SKM-1 treated with dmso at 0.1 percent for 144 hours (cell line): Measurements from ENCODE around the gene GPR26.

Experiments used
- DNase-seq: peaks from one replicate; lab custom pipeline; 2025; ENCODE audit not compliant: unreplicated experiment; lab: John Stamatoyannopoulos, UW

Gene GPR26, protein sequence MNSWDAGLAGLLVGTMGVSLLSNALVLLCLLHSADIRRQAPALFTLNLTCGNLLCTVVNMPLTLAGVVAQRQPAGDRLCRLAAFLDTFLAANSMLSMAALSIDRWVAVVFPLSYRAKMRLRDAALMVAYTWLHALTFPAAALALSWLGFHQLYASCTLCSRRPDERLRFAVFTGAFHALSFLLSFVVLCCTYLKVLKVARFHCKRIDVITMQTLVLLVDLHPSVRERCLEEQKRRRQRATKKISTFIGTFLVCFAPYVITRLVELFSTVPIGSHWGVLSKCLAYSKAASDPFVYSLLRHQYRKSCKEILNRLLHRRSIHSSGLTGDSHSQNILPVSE

DNA sequence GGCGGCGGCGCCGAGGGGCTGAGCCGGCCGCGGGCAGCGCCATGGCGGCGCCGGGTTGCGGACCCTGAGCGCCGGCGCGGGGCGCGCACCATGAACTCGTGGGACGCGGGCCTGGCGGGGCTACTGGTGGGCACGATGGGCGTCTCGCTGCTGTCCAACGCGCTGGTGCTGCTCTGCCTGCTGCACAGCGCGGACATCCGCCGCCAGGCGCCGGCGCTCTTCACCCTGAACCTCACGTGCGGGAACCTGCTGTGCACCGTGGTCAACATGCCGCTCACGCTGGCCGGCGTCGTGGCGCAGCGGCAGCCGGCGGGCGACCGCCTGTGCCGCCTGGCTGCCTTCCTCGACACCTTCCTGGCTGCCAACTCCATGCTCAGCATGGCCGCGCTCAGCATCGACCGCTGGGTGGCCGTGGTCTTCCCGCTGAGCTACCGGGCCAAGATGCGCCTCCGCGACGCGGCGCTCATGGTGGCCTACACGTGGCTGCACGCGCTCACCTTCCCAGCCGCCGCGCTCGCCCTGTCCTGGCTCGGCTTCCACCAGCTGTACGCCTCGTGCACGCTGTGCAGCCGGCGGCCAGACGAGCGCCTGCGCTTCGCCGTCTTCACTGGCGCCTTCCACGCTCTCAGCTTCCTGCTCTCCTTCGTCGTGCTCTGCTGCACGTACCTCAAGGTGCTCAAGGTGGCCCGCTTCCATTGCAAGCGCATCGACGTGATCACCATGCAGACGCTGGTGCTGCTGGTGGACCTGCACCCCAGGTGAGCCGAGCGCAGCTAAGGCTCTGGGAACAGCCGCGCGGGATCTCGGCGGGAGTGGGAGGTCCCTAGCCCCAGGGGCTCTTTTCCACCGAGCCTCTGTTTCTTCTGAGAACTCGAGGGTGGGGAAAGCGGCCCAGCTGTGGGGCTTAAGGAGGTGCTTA is at the start of gene GPR26:
Gene GPR26, plus strand, starts transcription at position 38 of the 919 bp plus-strand sequence. Its CDS starts 53 bp downstream, at position 91.
- no peak for DNase-seq

DNA sequence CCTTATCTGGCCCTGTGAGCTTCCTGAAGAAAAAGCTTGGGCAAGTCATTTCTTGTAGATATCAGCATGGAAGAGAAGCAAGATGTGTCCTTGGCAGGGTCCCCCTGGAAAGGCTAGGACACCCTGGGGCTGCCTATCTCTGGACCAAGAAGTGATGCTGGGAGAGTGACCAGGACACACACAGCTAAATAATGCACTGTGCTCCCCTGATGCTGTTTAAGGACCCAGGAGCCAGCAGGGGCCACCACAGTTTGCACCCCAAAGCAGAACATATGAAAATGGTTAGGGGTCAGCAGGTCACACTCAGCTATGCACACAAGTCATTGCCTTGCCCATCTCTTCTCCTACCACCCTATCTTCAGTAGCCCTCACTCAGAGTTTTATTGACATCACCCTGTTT is 47.9 kb upstream of the GPR26 start:
- DNase-seq = no peak

DNA sequence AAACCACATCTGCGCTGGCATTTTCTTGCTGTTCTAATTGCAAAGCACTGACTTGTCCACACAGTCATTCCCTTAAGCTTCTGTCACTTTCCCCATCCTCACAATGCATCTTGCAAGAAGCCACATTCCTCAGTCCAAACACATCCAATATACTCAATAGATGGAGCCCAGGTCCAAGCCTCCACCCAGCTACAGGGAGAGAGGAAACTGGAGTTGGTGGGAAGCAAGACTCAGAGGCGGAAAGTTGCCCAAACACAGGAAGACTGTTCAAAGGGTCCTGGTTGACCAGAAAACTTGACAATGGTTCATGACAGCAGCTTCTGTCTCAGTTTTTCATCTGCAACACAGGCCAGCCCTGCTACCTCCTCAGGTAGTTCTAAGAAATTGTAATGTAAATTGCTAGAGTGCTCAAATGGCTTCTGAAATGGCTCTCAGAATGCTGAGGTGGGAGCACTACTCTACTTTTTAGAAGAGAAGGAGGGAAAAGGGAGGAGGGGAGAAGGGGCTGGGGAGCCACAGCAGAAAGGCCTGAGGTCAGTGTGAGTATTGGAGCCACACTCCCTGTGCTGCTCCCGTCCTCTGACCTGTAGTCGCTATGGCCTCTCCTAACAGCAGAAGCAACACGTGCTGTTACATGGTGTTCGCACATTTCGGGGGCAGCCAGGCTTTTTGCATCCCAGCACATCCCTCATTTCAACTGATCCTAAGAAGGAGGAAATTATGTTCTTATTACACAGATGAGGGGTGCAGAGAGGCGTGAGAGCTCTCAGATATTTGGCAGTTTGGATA is 46.9 kb upstream of the GPR26 start:
- DNase-seq = no peak

DNA sequence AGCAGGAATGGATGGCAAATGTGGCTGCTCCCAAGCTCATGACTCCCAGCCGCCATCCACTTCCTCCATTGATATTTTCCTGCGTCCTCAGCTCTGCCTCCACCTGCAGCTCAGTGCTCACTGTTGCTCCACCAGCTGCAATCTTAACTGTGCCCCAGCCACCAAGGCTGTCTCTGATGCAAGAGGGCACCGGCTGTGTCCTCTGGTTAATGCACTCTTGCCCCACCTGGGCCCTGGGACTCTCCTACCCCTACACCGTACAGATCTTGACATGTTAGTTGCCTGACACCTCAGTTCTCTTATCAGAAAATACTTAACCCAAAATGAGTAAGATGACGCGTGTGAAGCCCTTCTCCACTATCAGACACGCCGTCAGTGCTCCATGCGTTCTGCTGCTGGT is 45.5 kb upstream of the GPR26 start:
- no peak for DNase-seq

DNA sequence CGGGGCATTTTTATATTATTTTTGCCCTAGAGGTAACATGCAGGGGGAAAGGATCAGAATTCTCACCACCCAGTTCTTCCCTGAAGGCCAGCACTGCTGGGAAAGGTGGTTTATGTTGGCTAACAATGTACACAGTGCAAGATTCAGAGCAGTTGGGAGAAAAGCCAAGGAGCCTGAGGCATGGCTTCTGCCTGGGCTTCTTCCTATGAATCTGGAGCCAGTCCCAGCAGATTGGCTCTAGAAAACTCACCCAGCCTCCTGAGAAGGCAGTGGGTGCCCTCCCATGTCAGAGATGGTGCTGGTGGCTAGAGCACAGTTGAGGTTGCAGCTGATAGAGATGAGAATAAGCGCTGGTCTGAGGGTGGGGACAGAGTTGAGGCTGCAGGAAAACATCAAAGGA is 44.7 kb upstream of the GPR26 start:
- DNase-seq = no peak

DNA sequence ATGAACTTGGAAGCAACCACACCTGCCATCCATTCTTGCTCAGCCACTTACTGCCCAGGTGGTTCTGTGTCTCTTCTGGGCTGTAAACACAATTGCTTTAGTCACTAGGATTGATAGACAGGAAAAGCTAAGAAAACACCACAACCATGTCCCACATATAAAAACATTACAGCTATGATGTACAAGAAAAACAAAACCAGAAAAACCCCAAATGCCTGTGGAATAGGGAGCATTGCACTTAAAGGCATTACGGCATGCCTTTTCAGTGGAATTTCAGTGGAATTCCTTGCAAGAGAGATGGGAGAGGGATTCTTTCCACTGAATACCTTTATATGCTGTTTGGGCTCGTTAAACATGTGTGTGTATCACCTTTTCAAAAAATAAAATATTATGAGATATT is 44.2 kb upstream of the GPR26 start:
- no peak for DNase-seq

DNA sequence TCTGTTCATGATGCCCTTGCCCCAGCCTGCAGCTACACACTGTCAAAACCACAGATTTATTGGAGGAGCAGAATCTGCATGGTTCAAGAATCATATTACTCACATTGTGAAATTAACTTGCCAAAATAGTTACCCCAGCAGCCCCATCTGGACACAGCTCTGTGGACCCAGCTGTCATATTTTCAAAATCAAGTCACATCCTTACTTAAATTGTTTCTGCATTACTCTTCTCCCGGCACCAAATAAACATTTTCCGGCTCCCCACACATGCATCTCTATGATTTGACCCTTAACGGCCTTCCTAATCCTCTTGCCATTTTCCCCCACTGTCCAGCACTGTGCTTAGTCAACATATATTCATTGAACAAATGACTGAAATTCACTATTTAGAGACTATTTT is 43.8 kb upstream of the GPR26 start:
- no peak for DNase-seq

DNA sequence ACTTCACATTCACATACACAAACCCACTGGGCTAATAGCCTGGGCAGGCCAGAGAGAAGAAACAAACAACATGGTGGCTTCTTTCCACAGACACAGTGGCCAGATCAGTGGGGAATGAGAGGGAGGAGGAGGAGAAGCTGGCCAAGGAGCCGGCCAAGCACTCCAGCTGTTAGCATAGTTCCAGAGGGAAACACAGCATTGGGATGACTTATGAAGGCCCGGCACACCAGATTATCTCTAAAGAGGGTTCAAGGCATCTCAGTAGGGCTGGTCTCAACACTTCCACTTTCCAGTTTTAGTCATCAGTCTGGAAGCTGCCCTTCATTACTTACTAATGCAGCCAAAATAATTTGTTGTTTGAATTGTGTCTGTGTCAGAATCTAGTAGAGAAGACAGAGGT is 42.1 kb upstream of the GPR26 start:
- no peak for DNase-seq

DNA sequence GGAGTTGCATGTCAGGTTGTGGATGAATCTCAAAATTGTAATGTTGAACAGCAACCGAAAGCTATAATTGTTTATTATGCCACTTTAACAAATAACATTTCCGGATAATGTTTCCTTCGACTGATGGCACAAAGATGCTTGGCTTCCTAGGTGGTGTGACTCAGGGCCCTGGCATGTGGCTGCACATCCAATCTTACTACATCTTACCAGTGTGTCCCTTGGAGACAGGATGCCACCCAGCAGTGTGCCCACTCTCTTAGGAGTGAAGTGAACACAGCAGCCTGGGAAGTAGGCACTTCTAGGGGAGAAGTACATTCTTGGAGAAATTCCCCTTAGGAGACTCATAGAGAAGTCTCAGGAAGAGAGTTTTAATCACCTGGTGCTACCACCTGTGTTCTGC is 33.0 kb upstream of the GPR26 start:
- DNase-seq = no peak

DNA sequence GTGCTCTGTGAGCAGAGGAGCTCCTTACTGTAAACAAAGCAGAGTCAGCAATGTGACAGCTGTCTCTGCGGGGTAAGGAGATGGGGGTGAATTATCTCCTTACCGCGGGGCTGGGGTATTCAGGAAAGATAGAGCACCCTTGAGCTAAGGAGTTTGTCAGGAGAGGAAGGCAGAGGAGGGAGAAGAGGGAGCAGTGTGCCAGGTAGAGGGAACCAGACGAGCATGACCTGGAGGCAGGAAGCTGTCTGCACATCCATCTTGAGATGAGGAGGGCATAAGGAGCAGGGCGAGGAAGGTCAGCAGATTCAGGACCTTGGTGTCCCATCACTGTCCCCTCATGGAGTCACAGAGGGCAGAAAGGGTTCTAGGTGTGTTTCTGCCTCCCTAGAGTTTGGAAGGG is 32.5 kb upstream of the GPR26 start:
- DNase-seq = no peak

DNA sequence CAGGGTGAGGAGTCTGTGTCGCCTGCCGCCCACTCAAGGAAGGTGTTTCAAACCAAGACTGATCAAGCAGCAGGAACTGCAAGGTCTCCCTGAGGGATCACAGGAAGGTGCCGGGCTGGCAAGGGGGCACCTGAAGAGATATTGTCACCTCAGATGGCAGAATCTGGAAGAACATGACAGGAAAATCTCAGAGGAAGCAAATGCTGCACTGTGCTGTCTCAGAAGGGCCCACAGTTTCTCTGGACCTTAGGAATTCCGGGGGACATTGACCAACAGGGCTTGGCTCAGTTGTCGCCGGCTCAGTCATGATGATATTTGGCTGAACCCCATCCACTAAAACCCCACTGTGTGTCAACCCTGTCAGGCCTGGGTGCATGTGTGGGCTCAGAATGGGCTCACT is 31.9 kb upstream of the GPR26 start:
- no peak for DNase-seq

DNA sequence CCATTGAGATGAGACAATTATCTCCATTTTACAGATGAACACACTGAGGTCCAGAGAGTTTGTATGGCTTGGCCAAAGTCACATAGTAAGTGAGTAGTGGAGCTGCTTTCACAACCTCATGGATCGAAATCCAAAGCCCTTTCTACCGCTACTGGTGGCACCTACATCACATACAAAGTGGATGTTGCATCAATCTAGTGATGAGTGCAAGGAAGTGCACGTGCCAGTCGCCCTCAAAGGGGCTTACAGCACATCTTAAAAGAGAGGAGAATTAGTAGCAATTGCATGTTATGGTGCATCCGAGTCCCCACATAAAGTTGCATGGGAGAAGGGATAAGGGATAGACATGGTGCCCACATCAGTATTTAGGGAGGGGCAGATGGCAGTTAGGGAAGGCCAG is 31.0 kb upstream of the GPR26 start:
- no peak for DNase-seq

DNA sequence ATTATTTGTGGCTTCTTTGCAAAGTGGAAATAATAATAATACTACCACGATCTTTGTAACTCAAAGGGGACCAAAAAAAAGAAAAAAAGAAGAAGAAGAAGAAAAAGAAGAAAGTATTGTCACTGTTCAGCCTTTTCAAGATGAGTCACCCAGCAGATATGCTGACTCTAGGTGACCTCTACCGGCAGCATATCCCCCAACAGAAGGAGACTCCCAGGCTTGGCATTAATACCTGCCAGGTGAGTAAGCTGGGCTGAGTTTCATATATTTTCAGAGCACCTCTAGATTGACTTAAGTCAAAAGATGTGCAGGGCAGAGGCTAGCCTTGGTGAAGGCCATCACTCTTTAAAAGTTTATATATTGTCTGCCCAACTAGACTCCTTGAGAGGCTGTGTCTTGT is 30.4 kb upstream of the GPR26 start:
- no peak for DNase-seq

DNA sequence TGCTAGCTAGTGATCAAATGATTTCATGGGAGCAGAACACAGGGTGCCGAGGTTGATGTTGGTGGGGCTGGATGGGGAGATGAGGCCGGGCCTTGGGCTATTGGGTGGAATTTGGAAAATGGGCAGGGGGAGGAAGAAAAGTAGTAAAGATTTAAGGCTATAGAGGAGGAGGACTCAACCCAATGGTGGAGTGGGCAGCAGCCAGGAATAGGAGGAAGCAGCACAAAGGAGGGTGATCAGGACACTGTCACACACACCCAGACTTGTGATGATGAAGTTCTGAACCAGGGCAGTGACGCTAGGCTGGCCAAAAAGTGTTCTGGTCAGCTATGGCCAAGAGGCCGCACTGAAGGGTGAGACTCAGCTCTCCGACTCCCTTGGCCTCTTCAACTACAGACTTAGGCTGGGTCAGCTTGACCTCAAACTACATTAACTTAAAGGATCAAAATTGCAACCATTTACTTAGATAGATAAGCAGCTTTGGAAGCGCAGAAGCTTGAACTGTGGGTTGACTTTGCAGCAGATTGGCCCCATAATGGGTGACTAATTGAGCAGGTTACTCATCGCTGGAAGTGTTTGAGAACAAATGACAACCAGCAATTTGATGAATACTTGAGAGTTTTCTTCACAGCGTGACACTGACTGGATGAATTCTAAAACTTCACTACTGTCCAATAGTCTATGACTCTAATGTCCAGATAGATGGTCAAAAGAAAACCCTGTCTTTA is 29.4 kb upstream of the GPR26 start:
- no peak for DNase-seq

DNA sequence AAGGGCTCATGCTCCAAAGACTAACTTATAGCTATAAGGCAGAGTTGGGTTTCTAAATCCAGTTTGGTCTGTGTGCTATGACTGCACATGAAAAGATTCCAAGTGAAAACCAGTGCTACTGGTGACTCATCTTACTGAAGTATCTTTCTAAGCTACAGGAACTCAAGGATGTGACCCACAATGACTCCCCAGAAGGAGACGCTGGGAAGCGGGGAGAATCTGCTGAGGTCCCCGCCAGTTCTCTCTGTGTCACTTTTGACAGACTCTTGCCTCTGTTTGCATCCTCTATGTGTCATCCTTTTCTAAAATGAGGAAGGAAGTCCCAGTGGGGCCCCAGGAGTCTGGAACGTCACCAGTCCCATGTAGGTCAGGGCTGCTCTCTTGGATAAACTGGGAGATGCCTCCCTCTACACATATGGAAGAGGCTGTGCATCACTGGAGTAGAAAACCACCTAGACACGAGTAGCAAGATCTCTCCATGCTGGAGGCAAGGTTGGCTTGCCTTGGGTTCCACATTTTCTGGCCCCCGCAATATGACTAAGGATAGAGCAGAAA is 28.8 kb upstream of the GPR26 start:
- DNase-seq = no peak

DNA sequence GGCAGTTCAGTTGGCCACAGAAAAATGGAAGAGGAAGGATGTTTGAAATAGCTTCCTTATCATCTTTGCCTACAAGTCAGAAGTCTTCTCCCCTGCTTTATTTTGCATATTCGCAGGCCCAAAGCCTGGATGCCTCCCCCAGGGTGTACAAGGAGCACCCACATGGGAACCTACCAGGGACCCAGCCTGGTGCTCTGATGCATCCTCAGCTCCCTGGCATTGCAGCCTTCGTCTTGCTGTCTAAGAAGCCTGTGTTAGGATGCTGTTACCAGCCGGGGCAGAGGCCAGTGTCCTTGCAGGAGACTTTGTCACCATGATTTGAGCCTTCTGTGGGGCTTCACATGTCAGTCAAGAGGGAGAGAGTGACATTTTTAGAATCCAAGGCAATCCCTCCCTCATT is 27.0 kb upstream of the GPR26 start:
- no peak for DNase-seq

DNA sequence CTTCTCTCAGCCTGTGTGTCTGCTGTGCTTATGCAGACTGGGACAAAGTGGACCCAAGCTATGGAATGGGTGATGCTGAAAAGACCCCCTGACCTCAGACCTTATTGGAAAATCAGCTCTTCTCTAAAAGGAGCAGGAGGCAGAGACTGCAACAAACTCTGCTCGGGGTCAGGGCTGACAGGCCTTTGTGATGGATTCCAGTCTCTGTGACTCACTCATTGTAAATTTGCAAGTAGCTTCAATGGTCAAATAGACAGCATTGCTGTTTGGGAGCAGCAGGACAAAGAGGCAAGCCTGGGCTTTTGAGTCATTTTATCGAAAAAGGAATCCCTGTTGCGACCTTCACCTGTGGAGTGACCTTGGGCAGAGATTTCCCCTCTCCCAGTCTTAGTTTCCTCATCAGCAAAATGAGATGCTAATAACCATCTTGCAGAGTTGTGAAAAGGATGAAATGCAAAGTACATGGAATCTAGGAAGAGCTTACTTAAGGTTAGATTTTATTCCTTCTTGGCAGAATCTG is 26.1 kb upstream of the GPR26 start:
- DNase-seq = no peak

DNA sequence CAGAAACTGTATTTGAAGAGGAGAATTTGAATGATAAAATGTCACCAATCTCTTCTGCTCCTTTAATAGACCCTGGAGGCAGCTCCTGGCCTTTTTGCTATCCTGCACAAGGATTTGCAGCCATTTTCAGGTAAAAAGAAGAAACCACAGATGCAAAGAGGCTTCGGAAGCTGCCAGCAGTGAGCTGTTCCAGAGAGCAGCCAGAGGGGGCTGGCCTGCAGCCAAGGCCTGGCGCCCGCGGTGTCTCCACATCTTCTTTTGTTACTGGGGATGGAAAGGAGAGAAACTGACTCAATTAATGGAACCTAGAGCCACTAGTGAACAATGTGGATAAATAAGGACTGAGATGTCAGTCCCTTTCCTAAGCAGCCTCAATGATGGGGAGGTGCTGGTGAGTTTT is 23.9 kb upstream of the GPR26 start:
- DNase-seq = no peak

DNA sequence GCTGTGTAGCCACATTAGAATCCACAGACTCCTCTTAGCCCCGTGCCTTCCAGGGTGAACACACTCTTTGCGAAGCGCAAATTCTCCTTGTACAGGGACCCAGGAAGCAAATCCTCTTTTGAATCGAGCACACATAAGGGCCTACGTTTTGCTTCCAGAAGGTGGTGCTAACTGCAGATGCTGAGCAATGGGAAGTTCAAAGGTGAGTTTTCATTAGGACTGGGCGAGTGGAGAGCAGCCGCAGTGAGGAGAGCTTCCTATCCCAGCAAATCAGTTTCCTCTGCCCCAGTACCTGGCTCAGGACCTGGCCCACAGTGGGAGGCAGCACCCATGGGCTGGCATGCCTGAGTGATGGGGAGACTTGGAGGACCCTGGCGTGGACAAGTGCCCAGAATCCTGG is 23.5 kb upstream of the GPR26 start:
- no peak for DNase-seq

DNA sequence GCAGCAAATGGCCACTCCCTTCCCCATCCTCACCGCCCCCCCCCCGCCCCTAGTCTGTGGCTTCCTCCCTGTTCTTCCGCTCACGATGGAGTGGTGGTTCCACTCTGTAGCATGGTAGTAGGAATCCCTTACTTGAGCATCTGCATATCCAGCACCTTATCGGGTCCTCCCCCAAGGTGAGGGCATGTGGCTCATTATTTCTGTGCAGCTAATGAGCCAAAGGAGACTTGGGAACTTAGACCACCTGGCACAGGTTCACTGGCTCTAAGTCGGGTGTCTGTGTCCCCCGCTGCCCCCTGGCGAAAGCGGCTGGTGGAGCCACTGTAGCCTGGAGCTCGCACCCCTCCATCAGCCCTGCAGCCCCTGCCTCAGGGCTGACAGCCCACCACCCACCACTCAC is 22.8 kb upstream of the GPR26 start:
- no peak for DNase-seq
